Coronary artery (tissue), 2 donors: ENCODE results near the gene SYT5.
"Not testable (repeated sequence)": the region's sequence is repeated elsewhere in the genome, so short reads cannot be mapped to it uniquely, and the experiment has no call there.

Experiments
- DNase-seq: peaks from one replicate; pipeline ENCODE4 v3.0.0-alpha.2; 2017; ENCODE audit warnings: low spot score
- H3K27ac ChIP-seq, 2 donors: fragments of 200-600 bp; sonication (generic); one replicate each; pipeline ENCODE4 v1.5.1; 2016 to 2019
- H3K4me3 ChIP-seq: fragments of 200-600 bp; sonication (generic); 2 replicates; pipeline ENCODE4 v1.5.1; 2016; ENCODE audit warnings: mild to moderate bottlenecking, moderate library complexity
- CTCF ChIP-seq: fragments of 200-600 bp; sonication (generic); IDR thresholded peaks from one replicate; pipeline ENCODE4 v1.5.1; 2019; ENCODE audit warnings: antibody characterized with exemption

The SYT5 gene

GRCh38 chr19:55216461-55217198 lies 36.5 kb upstream of the SYT5 start:
- no peak for TF ChIP-seq CTCF
- H3K4me3 ChIP-seq: peak overlapping the region; percentile 66
- H3K27ac ChIP-seq: peak overlapping the region in 1 of 2 donors; percentile 73
- DNase-seq: no peak

GRCh38 chr19:55213547-55213946 lies 33.5 kb upstream of the SYT5 start:
- H3K4me3 ChIP-seq: no peak overlapping the region
- no peak for TF ChIP-seq CTCF
- no peak for DNase-seq
- no peak overlapping the region for H3K27ac ChIP-seq

- no peak for DNase-seq
- H3K27ac ChIP-seq: no peak overlapping the region
- no peak for TF ChIP-seq CTCF
- no peak overlapping the region for H3K4me3 ChIP-seq
Observed at GRCh38 chr19:55212447-55212846, 32.4 kb upstream of the SYT5 start.

GRCh38 chr19:55209693-55210472 lies 29.8 kb upstream of the SYT5 start:
- TF ChIP-seq CTCF: no peak
- H3K4me3 ChIP-seq: no peak overlapping the region
- H3K27ac ChIP-seq: no peak overlapping the region
- DNase-seq: no peak

- no peak for TF ChIP-seq CTCF
- no peak within 1 kb of the TSS for H3K4me3 ChIP-seq
- H3K27ac ChIP-seq: no peak within 1 kb of the TSS
- DNase-seq: no peak
Observed at GRCh38 chr19:55208880-55209692, 29.0 kb upstream of the SYT5 start, which contains the start of gene PTPRH. Gene PTPRH, minus strand, starts transcription at chr19:55209501. Its CDS starts 68 bp downstream, at chr19:55209433.

GRCh38 chr19:55206664-55207500 lies 26.8 kb upstream of the SYT5 start:
- TF ChIP-seq CTCF: no peak
- no peak for DNase-seq
- Histone ChIP-seq H3K4me3 (peak overlapping the region; percentile 53), H3K27ac (no peak overlapping the region)

- not testable (repeated sequence) for H3K27ac ChIP-seq, DNase-seq, H3K4me3 ChIP-seq
Observed at GRCh38 chr19:55202199-55202598, 22.1 kb upstream of the SYT5 start.
